Right lobe of liver (tissue), 6 donors: ENCODE data around the gene PTH1R. TPM values are rescaled to one million over a fixed set of nuclear protein-coding genes. Genes with fewer than 3 reads are reported as not detected.

Source experiments
- ATAC-seq, 4 donors: fragments of 200-7000 bp; cut with Tn5 transposase; one replicate each; pipeline ENCODE4 v1.9.1; 2020; ENCODE audit warnings: mild to moderate bottlenecking in 4 of 4, moderate library complexity in 4 of 4
- DNase-seq, 3 donors: peaks; one replicate each; pipeline ENCODE4 v3.0.0-alpha.2; 2020
- H3K27ac ChIP-seq, 3 donors: fragments of 200-600 bp; one replicate each; pipeline ENCODE4 v1.8.0; 2022
- H3K27me3 ChIP-seq, 2 donors: fragments of 200-600 bp; one replicate each; pipeline ENCODE4 v1.8.0; 2022
- H3K36me3 ChIP-seq, 4 donors: fragments of 200-600 bp; sonication (generic) in 1 of 4; one replicate each; pipeline versions ENCODE4 v1.5.1 to v1.8.0; 2017 to 2022; ENCODE audit warnings: control low read depth in 1 of 4
- H3K4me1 ChIP-seq, 4 donors: fragments of 200-600 bp; sonication (generic) in 1 of 4; one replicate each; pipeline versions ENCODE4 v1.5.1 to v1.8.0; 2017 to 2022; ENCODE audit warnings: control low read depth in 1 of 4
- H3K4me3 ChIP-seq, 3 donors: fragments of 200-600 bp; one replicate each; pipeline ENCODE4 v1.8.0; 2022
- H3K9me3 ChIP-seq, 4 donors: fragments of 200-600 bp; sonication (generic) in 1 of 4; one replicate each; pipeline versions ENCODE4 v1.5.1 to v1.8.0; 2017 to 2022; ENCODE audit warnings: control low read depth in 1 of 4
- POLR2A ChIP-seq: fragments of 450-650 bp; IDR thresholded peaks from one replicate; pipeline ENCODE4 v1.6.1; 2017; ENCODE audit warnings: antibody characterized with exemption, mild to moderate bottlenecking
- WGBS: methylation state at CpG from one replicate; pipeline ENCODE4 v1.1.6; 2018; ENCODE audit warnings: low coverage, low lambda C conversion rate; ENCODE audit not compliant: insufficient coverage; ENCODE audit errors: missing lambda C conversion rate; 5-methylcytosine and 5-hydroxymethylcytosine counted together
- intact Hi-C, 2 donors: fragments of 100-400 bp; cut with DNase I; formaldehyde crosslinking; loops; one replicate each; pipeline versions ENCODE4 v1.11.2 to v1.14.1; 2022
- total RNA-seq, 6 experiments: library from RNA; depleted of rRNA in 2 of 6; stranded (reverse); fragments of >200 nt in 2 of 6; fragmentation: NEBNext Ultra II Directional in 3 of 6; extraction: Animal tissue kit (Norgen Biotek cat#: 25700) in 3 of 6; gene quantifications; one replicate each; pipeline versions ENCODE4 v1.1.0 to v1.2.4, GENCODE V29; 2016 to 2023
- TF ChIP-seq, protein P1 (sequence below), 4 donors: fragments of 200-600 bp in 3 of 4; fragments of 450-650 bp in 1 of 4; IDR thresholded peaks; one replicate each; pipeline versions ENCODE4 v1.5.1 to v1.8.0; 2016 to 2022; ENCODE audit warnings: antibody characterized with exemption in 4 of 4, mild to moderate bottlenecking in 2 of 4
- donor health status: DM: no; HTN: yes; CAD: no.
- donor health status: DM: no; HTN: no; CAD: no.
- donor health status: DM: no; HTN: no; CAD: no.
- donor health status: DM: no; HTN: yes; CAD: no.
- donor health status: DM: no; HTN: yes; CAD: no.

PTH1R gene
- total RNA-seq, 6 experiments from 2014 or later = 6.1 to 32.5 (median 16.0) TPM

DNA sequence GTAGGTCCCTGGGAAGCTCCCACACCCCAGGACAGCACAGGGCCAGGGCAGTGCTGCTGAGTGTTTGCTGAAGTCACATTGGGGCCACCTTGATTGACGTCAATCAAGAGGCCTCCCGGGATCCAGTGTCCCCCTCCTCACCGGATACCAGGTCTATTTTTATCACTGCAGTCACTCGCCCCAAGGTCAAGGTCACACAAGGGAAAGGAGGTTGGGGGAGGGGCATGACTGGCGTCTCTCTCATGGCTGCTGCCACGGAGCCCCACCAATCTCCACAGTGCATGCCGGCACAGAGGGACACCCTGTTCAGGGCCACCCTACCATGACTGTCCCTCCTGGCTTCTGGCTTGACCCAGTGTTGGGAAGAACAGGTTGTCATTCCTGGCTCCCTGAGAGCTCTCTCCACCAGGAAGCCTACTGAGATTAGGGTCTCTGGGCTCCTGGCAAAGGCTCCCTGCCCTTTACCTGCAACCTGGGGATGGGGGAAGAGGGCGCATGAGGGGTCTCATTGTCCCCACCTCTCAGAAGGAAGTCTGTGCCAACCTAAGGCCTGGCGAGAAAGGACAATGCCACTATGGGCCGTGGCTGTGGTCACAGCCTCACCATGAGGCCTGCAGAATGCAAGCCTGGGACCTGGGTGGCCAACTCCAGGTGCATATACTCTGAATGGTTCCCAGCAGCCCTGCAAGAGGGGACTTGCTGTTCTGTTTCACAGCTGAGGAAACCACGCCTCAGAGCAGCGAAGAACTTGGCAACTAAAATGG lies 15.7 kb upstream of the PTH1R start:
- Histone ChIP-seq H3K27ac (no peak overlapping the region), H3K27me3 (no peaks in the 10 kb centered on the region), H3K36me3 (no peaks in the 10 kb centered on the region), H3K4me1 (peaks cover 0 to under 1% (median under 1%) of the 10 kb centered on the region in 4 donors), H3K4me3 (no peak overlapping the region), H3K9me3 (no peaks in the 10 kb centered on the region)
- intact Hi-C loops = loop anchor here in 1 of 2 donors (5.0 kb wide), 1 partner anchor 36 kb away; no protein-coding TSS in a partner anchor
- DNase-seq (peak; percentile 10 to 47 (median 38)), ATAC-seq (no peak)
- 55% methylated on average over 4 of the region's 12 CpGs for WGBS
- TF ChIP-seq, protein P1, sequence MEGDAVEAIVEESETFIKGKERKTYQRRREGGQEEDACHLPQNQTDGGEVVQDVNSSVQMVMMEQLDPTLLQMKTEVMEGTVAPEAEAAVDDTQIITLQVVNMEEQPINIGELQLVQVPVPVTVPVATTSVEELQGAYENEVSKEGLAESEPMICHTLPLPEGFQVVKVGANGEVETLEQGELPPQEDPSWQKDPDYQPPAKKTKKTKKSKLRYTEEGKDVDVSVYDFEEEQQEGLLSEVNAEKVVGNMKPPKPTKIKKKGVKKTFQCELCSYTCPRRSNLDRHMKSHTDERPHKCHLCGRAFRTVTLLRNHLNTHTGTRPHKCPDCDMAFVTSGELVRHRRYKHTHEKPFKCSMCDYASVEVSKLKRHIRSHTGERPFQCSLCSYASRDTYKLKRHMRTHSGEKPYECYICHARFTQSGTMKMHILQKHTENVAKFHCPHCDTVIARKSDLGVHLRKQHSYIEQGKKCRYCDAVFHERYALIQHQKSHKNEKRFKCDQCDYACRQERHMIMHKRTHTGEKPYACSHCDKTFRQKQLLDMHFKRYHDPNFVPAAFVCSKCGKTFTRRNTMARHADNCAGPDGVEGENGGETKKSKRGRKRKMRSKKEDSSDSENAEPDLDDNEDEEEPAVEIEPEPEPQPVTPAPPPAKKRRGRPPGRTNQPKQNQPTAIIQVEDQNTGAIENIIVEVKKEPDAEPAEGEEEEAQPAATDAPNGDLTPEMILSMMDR (IDR thresholded peaks at IDR 0.05) = no peak
- TF ChIP-seq POLR2A = no peak

DNA sequence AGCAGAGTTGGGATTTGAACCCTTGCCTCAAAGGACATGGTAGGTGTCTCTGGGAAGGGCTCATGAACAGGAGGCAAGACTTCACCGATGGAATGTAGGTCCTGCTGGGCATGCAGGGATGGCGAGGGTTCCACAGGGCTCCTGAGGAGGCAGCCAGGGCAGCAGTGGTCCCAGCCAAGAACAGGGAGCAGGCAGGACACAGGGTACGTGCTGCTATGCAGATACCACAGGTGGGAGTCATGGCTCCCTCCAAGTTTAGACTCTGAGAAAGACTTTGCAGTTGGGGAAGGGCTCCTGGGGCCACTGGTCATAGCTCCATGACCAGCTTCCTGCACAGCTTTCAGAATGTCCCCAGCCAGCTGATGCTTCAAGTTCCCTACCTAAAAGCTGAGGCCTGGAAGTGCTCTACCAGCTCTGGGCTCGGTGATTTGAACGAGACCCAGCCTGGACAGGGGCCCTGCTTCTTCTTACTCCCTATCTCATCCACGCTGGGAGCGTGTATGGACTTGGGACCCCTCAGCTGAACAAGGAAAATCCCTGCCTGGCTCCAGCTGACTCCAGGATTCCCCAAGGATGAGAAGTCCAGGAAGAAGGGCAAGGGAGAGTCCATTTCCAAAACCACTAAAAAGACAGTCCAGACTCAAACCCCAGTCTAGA lies 15.0 kb upstream of the PTH1R start:
- TF ChIP-seq, protein P1 (IDR thresholded peaks at IDR 0.05) = no peak
- no peak for TF ChIP-seq POLR2A
- Histone ChIP-seq H3K9me3 (no peaks in the 10 kb centered on the region), H3K4me3 (no peak overlapping the region), H3K27ac (no peak overlapping the region), H3K36me3 (no peaks in the 10 kb centered on the region), H3K4me1 (peaks cover 0 to 8% (median 4%) of the 10 kb centered on the region in 4 donors), H3K27me3 (no peaks in the 10 kb centered on the region)
- DNase-seq (peak in 2 of 3 donors; percentile 11 to 33), ATAC-seq (no peak)
- 73% methylated on average over 2 of the region's 7 CpGs for WGBS
- intact Hi-C loops = loop anchor here in 1 of 2 donors (5.0 kb wide), 1 partner anchor 35 kb away; no protein-coding TSS in a partner anchor

DNA sequence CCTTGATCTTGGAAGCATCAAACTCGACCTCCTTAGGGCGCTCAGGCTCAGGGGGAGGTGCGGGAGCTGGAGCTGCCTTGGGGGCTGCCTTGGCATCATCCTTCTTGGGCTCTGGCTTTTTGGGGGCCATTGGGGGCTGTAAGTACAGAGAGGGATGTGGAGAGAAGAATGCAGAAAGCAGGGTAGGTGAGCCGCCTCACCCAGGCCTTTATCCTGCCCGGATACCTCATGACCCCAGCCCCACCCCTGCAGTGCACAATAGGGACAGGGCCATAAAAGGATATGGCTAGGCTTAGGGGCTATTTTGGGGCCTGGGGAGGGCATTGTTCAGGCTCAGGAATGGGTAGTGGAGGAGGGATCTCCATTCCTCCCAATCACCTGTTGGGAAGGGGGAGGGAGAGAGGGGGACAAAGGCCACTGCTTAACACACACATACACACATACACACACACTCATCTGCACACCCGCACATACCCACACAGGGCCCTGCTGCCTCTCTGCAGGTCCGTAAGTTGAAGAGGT lies 14.2 kb upstream of the PTH1R start, which contains the start of gene MYL3:
TSS of gene MYL3 (minus strand) at position 184 of the 522 bp plus-strand sequence. CDS start at position 130, 54 bp downstream.
- 57% methylated on average over 5 of the region's 7 CpGs for WGBS
- DNase-seq (peak in 1 of 3 donors; percentile 22), ATAC-seq (no peak)
- no peak for TF ChIP-seq POLR2A
- TF ChIP-seq, protein P1 (IDR thresholded peaks at IDR 0.05) = no peak
- no peaks in the 10 kb centered on the region for H3K36me3 ChIP-seq
- H3K4me3 ChIP-seq = no peak within 1 kb of the TSS
- H3K4me1 ChIP-seq = peaks cover 0 to 16% (median 9%) of the 10 kb centered on the region in 4 donors
- H3K9me3 ChIP-seq = no peaks in the 10 kb centered on the region
- intact Hi-C loops = loop anchor here in 1 of 2 donors (5.0 kb wide), 1 partner anchor 34 kb away; no protein-coding TSS in a partner anchor
- no peak within 1 kb of the TSS for H3K27ac ChIP-seq
- no peaks in the 10 kb centered on the region for H3K27me3 ChIP-seq

DNA sequence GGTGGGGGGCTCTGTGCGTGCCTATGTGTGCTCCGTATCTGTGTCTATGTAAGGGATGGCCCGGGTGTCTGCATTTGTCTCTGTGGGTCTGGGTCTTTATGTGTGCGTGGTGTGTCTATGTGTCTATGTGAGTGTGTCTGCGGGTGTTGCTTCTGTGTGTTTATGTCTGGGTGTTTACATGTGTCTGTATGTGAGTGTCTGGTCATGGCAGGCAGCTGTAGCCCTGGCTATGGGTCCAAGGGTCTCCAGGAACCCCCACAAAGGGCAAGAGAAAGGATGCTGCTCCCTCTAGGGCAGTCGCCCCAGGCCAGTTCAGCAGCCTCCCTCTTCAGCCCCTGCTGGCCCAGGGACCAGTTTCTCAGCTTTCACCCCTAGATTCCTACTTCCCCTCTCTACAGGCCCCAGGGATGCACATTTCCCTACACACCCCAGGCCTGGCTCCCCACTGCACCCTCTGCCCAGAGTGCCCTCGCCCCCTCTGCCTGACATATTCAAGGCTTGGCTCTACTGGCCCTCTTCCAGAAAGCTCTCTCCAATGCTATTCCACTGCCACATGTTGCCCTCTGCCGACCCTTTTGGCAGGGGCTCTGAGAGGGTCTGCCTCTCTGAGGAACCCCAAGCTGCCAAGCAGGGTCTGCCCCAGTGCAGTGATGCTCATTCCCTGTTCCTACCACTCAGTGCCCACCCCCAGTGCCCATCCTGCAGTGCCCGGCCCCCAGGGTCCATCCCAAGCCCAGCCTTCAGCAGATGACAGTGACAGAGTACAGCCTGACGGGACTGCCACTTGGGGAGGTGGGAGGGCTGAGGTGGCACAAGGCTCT lies 13.2 kb upstream of the PTH1R start:
- 66% methylated on average over 5 of the region's 10 CpGs for WGBS

More for the DNA sequence above, 13.2 kb upstream of the PTH1R start:
- ATAC-seq (no peak), DNase-seq (peak in 2 of 3 donors; percentile 14 to 30)
- TF ChIP-seq, protein P1 (IDR thresholded peaks at IDR 0.05) = no peak
- TF ChIP-seq POLR2A = no peak
- H3K9me3 ChIP-seq = no peaks in the 10 kb centered on the region
- no peak overlapping the region for H3K4me3 ChIP-seq
- H3K36me3 ChIP-seq = no peaks in the 10 kb centered on the region
- H3K27ac ChIP-seq = no peak overlapping the region
- peaks cover 0 to 25% (median 15%) of the 10 kb centered on the region in 4 donors for H3K4me1 ChIP-seq
- intact Hi-C loops = loop anchor here in 1 of 2 donors (5.0 kb wide), 1 partner anchor 33 kb away; no protein-coding TSS in a partner anchor
- no peaks in the 10 kb centered on the region for H3K27me3 ChIP-seq
